ENCODE results near the gene RAI1. TPM values are rescaled to one million over a fixed set of nuclear protein-coding genes. Genes with fewer than 3 reads are reported as not detected.

RAI1 gene
- total RNA-seq, 1 donor from 2014 or later, result 24.7 TPM

DNA sequence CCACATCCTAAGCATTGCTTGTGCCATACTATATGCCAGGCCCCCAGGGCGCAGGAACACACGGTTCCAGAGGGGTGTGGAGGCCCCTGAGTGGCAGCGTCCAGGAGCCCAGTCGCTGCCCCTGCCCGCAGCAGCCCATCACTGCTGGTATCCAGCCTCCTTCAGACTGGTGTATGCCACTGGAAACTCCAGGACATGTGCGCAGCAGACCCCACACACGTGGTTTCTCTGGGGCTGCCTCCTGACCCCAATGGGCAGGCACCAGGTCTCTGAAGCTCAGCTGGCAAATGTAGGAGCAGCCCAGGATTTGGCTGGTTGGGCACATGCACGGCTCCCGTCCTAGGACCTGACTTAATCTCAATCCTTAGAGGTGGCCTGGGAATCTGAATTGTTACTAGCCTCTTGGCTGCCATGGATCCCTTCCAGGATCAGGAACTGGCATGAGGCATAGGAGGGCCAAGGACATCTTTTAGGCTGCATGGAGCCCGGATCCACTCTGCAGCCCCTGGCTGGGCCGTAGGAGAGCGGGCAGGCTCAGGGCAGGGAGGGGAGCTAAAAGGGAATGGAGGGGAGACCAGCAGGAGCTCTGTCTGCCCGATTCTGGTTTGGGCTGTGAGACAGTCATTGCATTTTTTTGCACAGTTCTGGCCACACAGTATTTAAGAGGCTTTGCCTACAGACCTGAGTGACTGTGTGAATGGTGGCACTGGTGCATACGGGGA is 62.3 kb downstream of the RAI1 start:
- intact Hi-C loops (cut with DNase I), result no loop called here
- no peak overlapping the region for H3K4me3 ChIP-seq
- H3K4me1 ChIP-seq, result peaks cover 10 to 34% of the 10 kb centered on the region in 2 donors
- H3K36me3 ChIP-seq, result no peaks in the 10 kb centered on the region
- TF ChIP-seq, protein P1, sequence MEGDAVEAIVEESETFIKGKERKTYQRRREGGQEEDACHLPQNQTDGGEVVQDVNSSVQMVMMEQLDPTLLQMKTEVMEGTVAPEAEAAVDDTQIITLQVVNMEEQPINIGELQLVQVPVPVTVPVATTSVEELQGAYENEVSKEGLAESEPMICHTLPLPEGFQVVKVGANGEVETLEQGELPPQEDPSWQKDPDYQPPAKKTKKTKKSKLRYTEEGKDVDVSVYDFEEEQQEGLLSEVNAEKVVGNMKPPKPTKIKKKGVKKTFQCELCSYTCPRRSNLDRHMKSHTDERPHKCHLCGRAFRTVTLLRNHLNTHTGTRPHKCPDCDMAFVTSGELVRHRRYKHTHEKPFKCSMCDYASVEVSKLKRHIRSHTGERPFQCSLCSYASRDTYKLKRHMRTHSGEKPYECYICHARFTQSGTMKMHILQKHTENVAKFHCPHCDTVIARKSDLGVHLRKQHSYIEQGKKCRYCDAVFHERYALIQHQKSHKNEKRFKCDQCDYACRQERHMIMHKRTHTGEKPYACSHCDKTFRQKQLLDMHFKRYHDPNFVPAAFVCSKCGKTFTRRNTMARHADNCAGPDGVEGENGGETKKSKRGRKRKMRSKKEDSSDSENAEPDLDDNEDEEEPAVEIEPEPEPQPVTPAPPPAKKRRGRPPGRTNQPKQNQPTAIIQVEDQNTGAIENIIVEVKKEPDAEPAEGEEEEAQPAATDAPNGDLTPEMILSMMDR (IDR thresholded peaks at IDR 0.05), result no peak
- DNase-seq (ENCODE audit: low spot score in 2 of 2), result no peak
- no peak overlapping the region for H3K27ac ChIP-seq
- H3K27me3 ChIP-seq, result no peaks in the 10 kb centered on the region
- no peaks in the 10 kb centered on the region for H3K9me3 ChIP-seq

DNA sequence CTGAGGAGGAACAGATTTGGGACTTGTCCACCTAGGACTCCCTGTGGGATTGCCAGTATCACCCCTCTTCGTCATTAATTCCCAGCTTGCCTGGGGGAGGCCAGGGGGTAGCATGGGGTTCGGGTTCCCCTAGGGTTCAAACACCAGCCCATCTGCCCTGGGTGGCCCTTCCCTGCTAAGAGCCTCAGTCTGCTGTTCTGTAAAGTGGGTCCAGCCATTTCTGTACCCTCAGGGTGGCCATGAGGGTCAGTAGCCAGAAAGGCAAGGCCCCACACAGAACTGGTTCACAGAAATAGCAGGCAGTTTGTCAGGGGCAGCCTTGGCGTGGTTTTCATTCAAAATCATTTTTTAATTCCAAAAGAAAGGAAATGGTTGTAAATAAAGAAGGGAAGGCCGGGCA is 62.9 kb downstream of the RAI1 start:
- Histone ChIP-seq H3K4me1 (peaks cover 13 to 33% of the 10 kb centered on the region in 2 donors), H3K9me3 (no peaks in the 10 kb centered on the region), H3K27me3 (no peaks in the 10 kb centered on the region), H3K27ac (no peak overlapping the region), H3K36me3 (no peaks in the 10 kb centered on the region), H3K4me3 (no peak overlapping the region)
- no peak for DNase-seq (ENCODE audit: low spot score in 2 of 2)
- intact Hi-C loops (cut with DNase I), result no loop called here
- TF ChIP-seq, protein P1 (IDR thresholded peaks at IDR 0.05), result no peak

- Histone ChIP-seq H3K27ac (no peak overlapping the region), H3K27me3 (no peaks in the 10 kb centered on the region), H3K9me3 (no peaks in the 10 kb centered on the region), H3K4me1 (peaks cover 13 to 24% of the 10 kb centered on the region in 2 donors), H3K4me3 (no peak overlapping the region), H3K36me3 (no peaks in the 10 kb centered on the region)
- intact Hi-C loops (cut with DNase I), result no loop called here
- DNase-seq (ENCODE audit: low spot score in 2 of 2), result no peak
- TF ChIP-seq, protein P1 (IDR thresholded peaks at IDR 0.05), result no peak
Observed at GRCh38 chr17:17745476-17746455, 64.5 kb downstream of the RAI1 start.

DNA sequence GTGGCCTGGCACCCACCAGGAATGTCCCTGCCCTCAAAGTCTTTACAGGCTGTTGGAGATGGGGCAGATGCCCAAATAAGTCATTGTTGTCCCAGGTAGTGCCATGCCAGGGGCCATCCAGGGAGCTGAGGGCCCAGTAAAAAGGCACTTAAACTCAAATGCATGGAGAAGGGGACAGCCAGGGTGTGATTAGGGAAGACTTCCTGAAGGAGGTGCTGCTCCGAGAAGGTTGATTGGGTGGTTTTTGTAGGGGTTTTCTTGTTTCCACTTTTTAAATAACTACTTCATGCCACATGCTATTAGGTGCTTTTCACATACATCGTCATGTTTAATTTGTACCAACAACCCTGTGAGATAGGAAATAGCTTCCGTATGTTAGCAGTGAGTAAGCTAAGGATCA is 66.9 kb downstream of the RAI1 start:
- no peaks in the 10 kb centered on the region for H3K36me3 ChIP-seq
- TF ChIP-seq, protein P1 (IDR thresholded peaks at IDR 0.05), result no peak
- intact Hi-C loops (cut with DNase I), result no loop called here
- H3K4me3 ChIP-seq, result no peak overlapping the region
- H3K27me3 ChIP-seq, result no peaks in the 10 kb centered on the region
- H3K4me1 ChIP-seq, result peaks cover 7 to 22% of the 10 kb centered on the region in 2 donors
- H3K27ac ChIP-seq, result peak overlapping the region in 1 of 2 donors; percentile 64
- H3K9me3 ChIP-seq, result no peaks in the 10 kb centered on the region
- DNase-seq (ENCODE audit: low spot score in 2 of 2), result no peak

GRCh38 chr17:17748604-17749003 is 67.3 kb downstream of the RAI1 start:
- Histone ChIP-seq H3K36me3 (no peaks in the 10 kb centered on the region), H3K4me1 (peaks cover 7 to 22% of the 10 kb centered on the region in 2 donors), H3K27ac (peak overlapping the region; percentile 57 to 64), H3K27me3 (no peaks in the 10 kb centered on the region), H3K4me3 (no peak overlapping the region), H3K9me3 (no peaks in the 10 kb centered on the region)
- no peak for DNase-seq (ENCODE audit: low spot score in 2 of 2)
- intact Hi-C loops (cut with DNase I), result no loop called here
- TF ChIP-seq, protein P1 (IDR thresholded peaks at IDR 0.05), result no peak
